Measurements from ENCODE around the gene CDIP1. TPM values are rescaled to one million over a fixed set of nuclear protein-coding genes. Genes with fewer than 3 reads are reported as not detected.

CDIP1 gene
- total and polyA plus RNA-seq, 4 experiments from 2014 or later = 10.2 to 21.1 (median 17.3) TPM

DNA sequence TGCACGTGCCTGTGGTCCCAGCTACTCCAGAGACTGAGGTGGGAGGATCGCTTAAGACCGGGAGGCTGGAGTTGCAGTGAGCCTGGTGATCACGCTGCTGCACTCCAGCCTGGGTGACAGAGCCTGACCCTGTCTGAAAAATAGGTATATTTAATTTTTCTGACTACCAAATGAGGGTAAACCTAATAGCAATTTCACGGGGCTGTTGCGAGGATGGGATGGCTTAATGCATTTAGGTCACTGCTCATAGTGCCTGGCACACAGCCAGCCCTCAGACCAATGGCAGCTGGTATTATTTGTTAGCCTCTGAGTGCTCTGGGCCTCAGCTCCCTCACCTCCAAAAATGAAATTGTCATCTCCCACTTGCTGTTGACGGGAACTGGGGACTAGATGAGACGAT is 5.9 kb upstream of the CDIP1 start:
- ChIA-PET CTCF (ENCODE audit: partially characterized antibody) (interaction anchor here (1.1 to 10.8 kb wide), 4 partner anchors 38 to 185 kb away, joined by 3 to 203 read pairs (median 4); no protein-coding TSS in a partner anchor), POLR2A (ENCODE audit: partially characterized antibody) (no interaction called here)
- no peak overlapping the region for H3K27ac Mint-ChIP-seq
- no peak overlapping the region for H3K27ac ChIP-seq (ENCODE audit: low read depth, low read length)
- H3K9me3 ChIP-seq (ENCODE audit: control insufficient read depth in 1 of 2, low read length in 2 of 2) = no peaks in the 10 kb centered on the region
- H3K36me3 ChIP-seq (ENCODE audit: insufficient read depth, low read length) = no peaks in the 10 kb centered on the region
- no peaks in the 10 kb centered on the region for H3K36me3 Mint-ChIP-seq
- H3K4me3 Mint-ChIP-seq = no peak overlapping the region
- peaks cover 2 to 7% (median 4%) of the 10 kb centered on the region in 4 donors for H3K4me1 Mint-ChIP-seq
- no peak for DNase-seq
- intact Hi-C loops (cut with micrococcal nuclease) = no loop called here
- no peaks in the 10 kb centered on the region for H3K27me3 ChIP-seq (ENCODE audit: insufficient read depth, low read length)
- no peaks in the 10 kb centered on the region for H3K27me3 Mint-ChIP-seq
- peaks cover 6% of the 10 kb centered on the region for H3K4me1 ChIP-seq (ENCODE audit: insufficient read depth, low read length)
- peaks cover 0 to 6% (median 0%) of the 10 kb centered on the region in 8 donors for H3K9me3 Mint-ChIP-seq
- H3K4me3 ChIP-seq (ENCODE audit: low read length in 2 of 2) = no peak overlapping the region

DNA sequence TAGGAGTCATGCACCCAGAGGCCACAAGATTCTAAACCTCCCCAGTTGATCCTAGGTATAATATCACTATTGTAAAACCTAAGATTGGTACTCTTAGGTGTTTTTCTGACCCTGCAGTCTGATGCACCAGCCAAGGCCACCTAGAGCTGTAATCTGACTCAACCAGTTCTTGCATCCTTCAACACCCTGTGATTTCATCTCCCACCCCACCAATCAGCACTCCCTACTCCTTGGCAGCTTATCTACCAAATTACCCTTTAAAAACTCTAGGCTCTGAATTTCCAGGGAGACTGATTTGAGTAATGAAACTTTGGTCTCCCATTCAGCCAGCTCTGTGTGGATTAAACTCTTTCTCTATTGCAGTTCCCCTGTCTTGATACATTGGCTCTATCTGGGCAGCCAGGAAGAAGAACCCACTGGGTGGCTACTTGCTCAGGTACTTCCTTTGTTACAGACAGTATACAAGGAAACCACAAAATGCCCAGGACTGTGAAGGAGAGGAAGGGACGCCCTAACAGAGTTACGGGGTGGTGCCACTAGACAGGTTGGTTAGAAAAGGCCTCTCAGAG is 1.2 kb upstream of the CDIP1 start:
- no peaks in the 10 kb centered on the region for H3K27me3 ChIP-seq (ENCODE audit: insufficient read depth, low read length)
- Mint-ChIP-seq H3K4me1 (peaks cover 16 to 28% (median 23%) of the 10 kb centered on the region in 4 donors), H3K27ac (peak overlapping the region in 4 of 7 donors; percentile 70 to 89 (median 77)), H3K27me3 (no peaks in the 10 kb centered on the region), H3K9me3 (peaks cover 0 to 6% (median 0%) of the 10 kb centered on the region in 8 donors), H3K36me3 (peaks cover 0 to 10% of the 10 kb centered on the region in 2 donors), H3K4me3 (peak overlapping the region in 3 of 8 donors; percentile 34 to 63 (median 62))
- no peaks in the 10 kb centered on the region for H3K9me3 ChIP-seq (ENCODE audit: control insufficient read depth in 1 of 2, low read length in 2 of 2)
- POLR2A ChIA-PET (ENCODE audit: partially characterized antibody) = interaction anchor here (1.0 to 4.6 kb wide), 4 partner anchors 9 to 125 kb away, joined by 3 to 36 read pairs (median 14); partner anchors contain the start of gene CORO7
- H3K36me3 ChIP-seq (ENCODE audit: insufficient read depth, low read length) = no peaks in the 10 kb centered on the region
- no peak overlapping the region for H3K27ac ChIP-seq (ENCODE audit: low read depth, low read length)
- CTCF ChIA-PET (ENCODE audit: partially characterized antibody) = interaction anchor here (0.8 to 2.5 kb wide), 5 partner anchors 9 to 34 kb away, joined by 3 to 12 read pairs (median 6); no protein-coding TSS in a partner anchor
- intact Hi-C loops (cut with micrococcal nuclease) = loop anchor here (2.0 kb wide), 2 partner anchors 77 to 115 kb away; partner anchors contain the start of gene DNAJA3
- DNase-seq = no peak
- no peak overlapping the region for H3K4me3 ChIP-seq (ENCODE audit: low read length in 2 of 2)
- peaks cover 24% of the 10 kb centered on the region for H3K4me1 ChIP-seq (ENCODE audit: insufficient read depth, low read length)

DNA sequence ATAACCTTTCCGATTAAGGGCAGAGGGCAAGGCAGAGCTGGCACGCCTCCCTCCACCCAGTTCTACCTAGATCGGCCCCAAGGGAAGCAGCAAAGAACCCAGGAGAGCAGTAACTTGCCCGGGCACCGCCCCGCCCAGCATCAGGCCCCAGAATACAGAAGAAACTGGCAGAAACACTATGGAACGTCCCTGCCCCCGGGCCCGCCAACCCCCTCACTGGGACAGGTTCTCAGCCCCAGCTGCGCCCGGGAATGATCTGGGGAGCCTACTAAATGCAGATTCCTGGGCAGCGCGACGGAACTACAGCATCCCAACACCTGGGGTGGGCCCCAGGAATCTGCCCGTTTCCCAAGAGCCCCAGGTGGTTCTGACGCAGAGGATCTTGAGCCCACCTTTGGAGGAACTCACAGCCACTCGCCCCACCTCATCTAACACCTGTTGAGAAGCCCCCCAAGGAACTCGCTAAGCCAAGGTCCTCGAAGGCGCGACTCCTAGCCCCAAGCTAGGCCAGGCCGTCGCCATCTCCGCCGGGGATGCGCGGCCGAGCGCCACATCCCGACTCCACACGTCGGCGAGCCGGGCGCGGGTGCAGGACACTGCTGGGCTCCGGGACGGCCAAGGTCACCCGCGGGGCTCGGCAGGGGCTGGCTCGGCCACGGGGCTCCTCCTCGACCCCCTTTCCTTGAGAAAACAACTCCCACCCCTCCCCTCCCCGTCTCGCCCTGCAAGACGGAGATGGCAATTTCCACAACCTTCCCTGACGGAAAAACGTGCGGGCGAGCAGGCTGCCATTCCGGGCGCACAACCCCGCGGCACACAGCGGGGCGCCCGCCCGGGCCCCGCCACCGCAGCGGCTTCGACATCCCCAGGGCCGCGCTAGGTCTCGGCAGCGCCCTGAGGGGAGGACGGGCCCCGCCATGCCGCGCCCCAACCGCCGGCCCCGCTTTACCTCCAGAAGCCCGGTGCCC is 913 bp downstream of the CDIP1 start:
- ChIA-PET POLR2A (ENCODE audit: partially characterized antibody) (interaction anchor here (0.6 to 4.6 kb wide), 16 partner anchors 8 to 145 kb away, joined by 3 to 36 read pairs (median 5); partner anchors contain the start of genes CORO7, HMOX2 and NMRAL1), CTCF (ENCODE audit: partially characterized antibody) (interaction anchor here (1.3 to 2.0 kb wide), 4 partner anchors 11 to 61 kb away, joined by 3 to 11 read pairs (median 8); partner anchors contain the start of gene HMOX2)
- peaks cover 0 to 11% of the 10 kb centered on the region in 2 donors for H3K36me3 Mint-ChIP-seq
- H3K27ac Mint-ChIP-seq = peak overlapping the region; percentile 58 to 90 (median 80)
- Histone ChIP-seq H3K36me3 (ENCODE audit: insufficient read depth, low read length) (peaks cover 2% of the 10 kb centered on the region), H3K4me3 (ENCODE audit: low read length in 2 of 2) (peak overlapping the region; percentile 17 to 92), H3K27ac (ENCODE audit: low read depth, low read length) (peak overlapping the region; percentile 77), H3K9me3 (ENCODE audit: control insufficient read depth in 1 of 2, low read length in 2 of 2) (no peaks in the 10 kb centered on the region), H3K27me3 (ENCODE audit: insufficient read depth, low read length) (no peaks in the 10 kb centered on the region), H3K4me1 (ENCODE audit: insufficient read depth, low read length) (peaks cover 30% of the 10 kb centered on the region)
- peak overlapping the region; percentile 63 to 89 (median 82) for H3K4me3 Mint-ChIP-seq
- no peak for DNase-seq
- H3K9me3 Mint-ChIP-seq = peaks cover 0 to 6% (median 0%) of the 10 kb centered on the region in 8 donors
- no peaks in the 10 kb centered on the region for H3K27me3 Mint-ChIP-seq
- H3K4me1 Mint-ChIP-seq = peaks cover 20 to 43% (median 27%) of the 10 kb centered on the region in 4 donors
- intact Hi-C loops (cut with micrococcal nuclease) = loop anchor here (1.0 to 2.0 kb wide), 4 partner anchors 32 to 113 kb away; partner anchors contain the start of genes DNAJA3 and HMOX2

DNA sequence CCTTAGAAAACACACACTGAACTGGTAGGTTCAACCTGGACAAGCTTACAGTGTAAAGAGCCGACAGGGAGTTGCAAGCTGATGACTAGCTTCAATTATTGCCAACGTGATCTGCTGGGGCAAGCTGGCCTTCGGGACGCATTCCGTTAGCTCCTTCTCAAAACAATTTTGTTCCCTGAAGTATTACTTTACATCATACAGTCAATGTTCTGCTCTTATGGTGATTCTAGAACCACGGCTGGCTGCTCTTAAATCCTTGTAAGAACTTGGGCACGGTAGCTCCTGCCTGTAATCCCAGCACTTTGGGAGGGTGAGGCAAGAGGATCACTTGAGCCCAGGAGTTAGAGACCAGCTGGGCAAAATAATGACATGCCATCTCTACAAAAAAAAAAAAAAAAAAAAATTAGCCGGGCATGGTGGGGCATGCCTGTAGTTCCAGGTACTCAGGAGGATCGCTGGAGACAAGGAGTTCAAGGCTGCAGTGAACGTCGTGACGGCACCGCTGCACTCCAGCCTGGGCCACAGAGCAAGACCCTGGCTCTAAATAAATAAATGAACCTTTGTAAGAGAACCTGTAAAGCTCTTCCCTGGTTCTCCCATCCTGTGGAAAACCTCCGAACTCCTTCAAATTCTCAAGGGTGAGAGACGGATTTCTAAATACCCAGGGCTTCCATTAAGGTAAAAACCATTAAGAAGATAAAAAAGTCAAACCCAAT is 2.0 kb downstream of the CDIP1 start:
- Histone ChIP-seq H3K4me3 (ENCODE audit: low read length in 2 of 2) (no peak overlapping the region), H3K4me1 (ENCODE audit: insufficient read depth, low read length) (peaks cover 30% of the 10 kb centered on the region), H3K36me3 (ENCODE audit: insufficient read depth, low read length) (peaks cover 3% of the 10 kb centered on the region), H3K9me3 (ENCODE audit: control insufficient read depth in 1 of 2, low read length in 2 of 2) (no peaks in the 10 kb centered on the region), H3K27me3 (ENCODE audit: insufficient read depth, low read length) (no peaks in the 10 kb centered on the region), H3K27ac (ENCODE audit: low read depth, low read length) (no peak overlapping the region)
- peak overlapping the region; percentile 52 to 90 (median 80) for H3K27ac Mint-ChIP-seq
- peaks cover 20 to 48% (median 28%) of the 10 kb centered on the region in 4 donors for H3K4me1 Mint-ChIP-seq
- peaks cover 5 to 17% of the 10 kb centered on the region in 2 donors for H3K36me3 Mint-ChIP-seq
- DNase-seq = no peak
- ChIA-PET CTCF (ENCODE audit: partially characterized antibody) (interaction anchor here (0.6 to 1.8 kb wide), 10 partner anchors 9 to 266 kb away, joined by 3 to 11 read pairs (median 4); partner anchors contain the start of gene HMOX2), POLR2A (ENCODE audit: partially characterized antibody) (interaction anchor here (0.8 to 4.6 kb wide), 5 partner anchors 12 to 122 kb away, joined by 3 to 36 read pairs (median 3); partner anchors contain the start of genes CORO7 and HMOX2)
- no peaks in the 10 kb centered on the region for H3K27me3 Mint-ChIP-seq
- H3K4me3 Mint-ChIP-seq = peak overlapping the region; percentile 63 to 89 (median 82)
- peaks cover 0 to 6% (median 0%) of the 10 kb centered on the region in 8 donors for H3K9me3 Mint-ChIP-seq
- intact Hi-C loops (cut with micrococcal nuclease) = no loop called here

DNA sequence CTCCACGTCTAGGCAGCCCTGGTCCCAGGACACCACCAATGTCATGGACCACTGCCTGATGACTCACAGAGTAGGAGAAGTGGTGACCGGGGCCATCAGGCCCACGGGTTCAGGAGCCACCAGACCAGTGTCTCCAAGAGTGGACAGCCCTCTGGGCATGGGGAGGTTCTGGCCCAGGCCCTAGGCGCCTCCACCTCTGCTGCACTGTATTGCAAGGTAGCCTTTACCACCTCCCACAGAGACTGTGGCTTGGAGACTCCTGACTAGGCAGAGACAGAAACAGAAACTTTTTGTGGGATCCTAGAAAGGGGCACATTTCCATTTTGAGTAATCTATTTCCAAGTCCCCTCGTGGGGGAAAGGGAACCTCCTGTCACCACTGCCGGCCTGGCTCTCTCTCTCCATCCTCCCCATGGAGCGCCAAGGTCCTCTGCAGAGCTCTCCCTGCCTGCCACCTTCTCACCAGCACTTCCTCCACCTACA is 2.9 kb downstream of the CDIP1 start:
- peak overlapping the region in 5 of 8 donors; percentile 2 to 44 (median 33) for H3K4me3 Mint-ChIP-seq
- peaks cover 20 to 48% (median 28%) of the 10 kb centered on the region in 4 donors for H3K4me1 Mint-ChIP-seq
- peak overlapping the region in 5 of 7 donors; percentile 58 to 95 (median 70) for H3K27ac Mint-ChIP-seq
- H3K36me3 ChIP-seq (ENCODE audit: insufficient read depth, low read length) = peaks cover 3% of the 10 kb centered on the region
- H3K4me1 ChIP-seq (ENCODE audit: insufficient read depth, low read length) = peaks cover 30% of the 10 kb centered on the region
- no peak overlapping the region for H3K4me3 ChIP-seq (ENCODE audit: low read length in 2 of 2)
- H3K27ac ChIP-seq (ENCODE audit: low read depth, low read length) = no peak overlapping the region
- H3K27me3 Mint-ChIP-seq = no peaks in the 10 kb centered on the region
- no peaks in the 10 kb centered on the region for H3K27me3 ChIP-seq (ENCODE audit: insufficient read depth, low read length)
- ChIA-PET POLR2A (ENCODE audit: partially characterized antibody) (interaction anchor here (0.8 to 4.6 kb wide), 4 partner anchors 11 to 119 kb away, joined by 3 to 36 read pairs (median 3); partner anchors contain the start of gene HMOX2), CTCF (ENCODE audit: partially characterized antibody) (interaction anchor here (0.9 to 1.8 kb wide), 7 partner anchors 10 to 57 kb away, joined by 3 to 11 read pairs (median 4); no protein-coding TSS in a partner anchor)
- H3K9me3 Mint-ChIP-seq = peaks cover 0 to 6% (median 0%) of the 10 kb centered on the region in 8 donors
- DNase-seq = no peak
- no peaks in the 10 kb centered on the region for H3K9me3 ChIP-seq (ENCODE audit: control insufficient read depth in 1 of 2, low read length in 2 of 2)
- intact Hi-C loops (cut with micrococcal nuclease) = no loop called here
- peaks cover 5 to 17% of the 10 kb centered on the region in 2 donors for H3K36me3 Mint-ChIP-seq

DNA sequence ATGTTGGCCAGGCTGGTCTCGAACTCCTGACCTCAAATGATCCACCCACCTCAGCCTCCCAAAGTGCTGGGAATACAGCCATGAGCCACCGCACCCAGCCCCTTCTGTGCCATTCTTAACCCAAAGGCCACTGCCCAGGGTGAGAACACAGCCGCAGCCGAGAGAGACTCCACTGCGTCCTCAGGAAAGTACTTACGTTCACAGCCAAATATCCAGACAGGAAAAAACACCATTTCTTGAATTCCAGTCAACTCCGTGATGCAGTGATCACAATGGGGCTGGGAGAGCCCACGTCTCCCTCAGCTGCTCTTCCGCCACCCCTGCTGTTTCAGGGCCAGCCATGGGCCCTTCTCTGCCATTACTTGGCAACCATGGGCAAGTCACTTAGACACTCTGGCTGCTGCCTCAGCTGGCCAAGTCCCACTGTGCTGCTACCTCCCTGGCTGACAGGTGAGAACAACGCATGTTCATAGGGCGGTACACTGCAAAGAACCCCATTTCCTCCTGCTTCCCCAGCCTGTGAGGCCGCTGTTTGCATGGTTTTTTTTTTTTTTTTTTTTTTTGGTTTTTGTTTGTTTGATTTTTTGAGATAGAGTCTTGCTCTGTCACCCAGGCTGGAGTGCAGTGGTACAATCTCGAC is 4.3 kb downstream of the CDIP1 start:
- intact Hi-C loops (cut with micrococcal nuclease) = no loop called here
- H3K4me3 ChIP-seq (ENCODE audit: low read length in 2 of 2) = no peak overlapping the region
- peaks cover 5 to 18% of the 10 kb centered on the region in 2 donors for H3K36me3 Mint-ChIP-seq
- H3K9me3 ChIP-seq (ENCODE audit: control insufficient read depth in 1 of 2, low read length in 2 of 2) = no peaks in the 10 kb centered on the region
- no peaks in the 10 kb centered on the region for H3K27me3 Mint-ChIP-seq
- no peak overlapping the region for H3K27ac ChIP-seq (ENCODE audit: low read depth, low read length)
- peaks cover 3% of the 10 kb centered on the region for H3K36me3 ChIP-seq (ENCODE audit: insufficient read depth, low read length)
- peaks cover 40% of the 10 kb centered on the region for H3K4me1 ChIP-seq (ENCODE audit: insufficient read depth, low read length)
- H3K27me3 ChIP-seq (ENCODE audit: insufficient read depth, low read length) = no peaks in the 10 kb centered on the region
- H3K9me3 Mint-ChIP-seq = peaks cover 0 to 3% (median 0%) of the 10 kb centered on the region in 8 donors
- peak overlapping the region in 6 of 7 donors; percentile 10 to 97 (median 86) for H3K27ac Mint-ChIP-seq
- CTCF ChIA-PET (ENCODE audit: partially characterized antibody) = interaction anchor here (0.7 kb wide), 1 partner anchor 92 kb away, joined by 4 read pairs; no protein-coding TSS in a partner anchor
- peaks cover 25 to 59% (median 35%) of the 10 kb centered on the region in 4 donors for H3K4me1 Mint-ChIP-seq
- POLR2A ChIA-PET (ENCODE audit: partially characterized antibody) = no interaction called here
- DNase-seq = peak in 1 of 5 donors; percentile 55
- peak overlapping the region in 6 of 8 donors; percentile 30 to 81 (median 72) for H3K4me3 Mint-ChIP-seq
